ENCODE data around the gene SEMA3B.
"Not testable (repeated sequence)": the region's sequence is repeated elsewhere in the genome, so short reads cannot be mapped to it uniquely, and the experiment has no call there.

SEMA3B gene

GRCh38 chr3:50237754-50238548 is 31.0 kb upstream of the SEMA3B start:
- peak; percentile 71 to 89 (median 73) for DNase-seq (ENCODE audit: low read depth in 3 of 3)

GRCh38 chr3:50238549-50239026 is 30.4 kb upstream of the SEMA3B start:
- DNase-seq (ENCODE audit: low read depth in 3 of 3): no peak

- no peak for DNase-seq (ENCODE audit: low read depth in 3 of 3)
Observed at GRCh38 chr3:50239649-50240048, 29.3 kb upstream of the SEMA3B start.

- no peak for DNase-seq (ENCODE audit: low read depth in 3 of 3)
Observed at GRCh38 chr3:50241163-50241562, 27.8 kb upstream of the SEMA3B start.

GRCh38 chr3:50241713-50242380 is 27.1 kb upstream of the SEMA3B start:
- no peak for DNase-seq (ENCODE audit: low read depth in 3 of 3)

- DNase-seq (ENCODE audit: low read depth in 3 of 3): no peak
Observed at GRCh38 chr3:50242381-50242770, 26.6 kb upstream of the SEMA3B start.

- DNase-seq (ENCODE audit: low read depth in 3 of 3): peak in 1 of 3 experiments; percentile 44
Observed at GRCh38 chr3:50242851-50243542, 25.9 kb upstream of the SEMA3B start.

- no peak for DNase-seq (ENCODE audit: low read depth in 3 of 3)
Observed at GRCh38 chr3:50243543-50243895, 25.4 kb upstream of the SEMA3B start.

- DNase-seq (ENCODE audit: low read depth in 3 of 3): not testable (repeated sequence)
Observed at GRCh38 chr3:50244813-50245212, 24.1 kb upstream of the SEMA3B start.

GRCh38 chr3:50245251-50245745 is 23.6 kb upstream of the SEMA3B start:
- no peak for DNase-seq (ENCODE audit: low read depth in 3 of 3)

- peak; percentile 92 to 94 (median 93) for DNase-seq (ENCODE audit: low read depth in 3 of 3)
Observed at GRCh38 chr3:50245831-50246516, 23.0 kb upstream of the SEMA3B start.

- DNase-seq (ENCODE audit: low read depth in 3 of 3): peak; percentile 74 to 85 (median 75)
Observed at GRCh38 chr3:50246517-50246954, 22.4 kb upstream of the SEMA3B start.

- no peak for DNase-seq (ENCODE audit: low read depth in 3 of 3)
Observed at GRCh38 chr3:50248387-50248786, 20.6 kb upstream of the SEMA3B start.

- no peak for DNase-seq (ENCODE audit: low read depth in 3 of 3)
Observed at GRCh38 chr3:50249457-50249856, 19.5 kb upstream of the SEMA3B start.

- no peak for DNase-seq (ENCODE audit: low read depth in 3 of 3)
Observed at GRCh38 chr3:50250514-50250913, 18.4 kb upstream of the SEMA3B start.

GRCh38 chr3:50251220-50251619 is 17.7 kb upstream of the SEMA3B start:
- peak in 2 of 3 experiments; percentile 23 to 63 for DNase-seq (ENCODE audit: low read depth in 3 of 3)

GRCh38 chr3:50254577-50255250 is 14.2 kb upstream of the SEMA3B start:
- DNase-seq (ENCODE audit: low read depth in 3 of 3): no peak

- no peak for DNase-seq (ENCODE audit: low read depth in 3 of 3)
Observed at GRCh38 chr3:50255251-50255615, 13.7 kb upstream of the SEMA3B start.

GRCh38 chr3:50256978-50257890 is 11.7 kb upstream of the SEMA3B start:
- DNase-seq (ENCODE audit: low read depth in 3 of 3): peak in 1 of 3 experiments; percentile 49

Data from stimulated activated CD4-positive, alpha-beta T cell treated with anti-CD3 and anti-CD28 coated beads, TNF-alpha, amount 100 ng/mL, for 24 hours (primary cell).